Measurements from ENCODE around the gene SLC35F2. TPM values are rescaled to one million over a fixed set of nuclear protein-coding genes. Genes with fewer than 3 reads are reported as not detected.

The SLC35F2 gene
- polyA plus RNA-seq, 1 of the 3 experiments (the other 2 are of a cell fraction): 12.4 TPM

DNA sequence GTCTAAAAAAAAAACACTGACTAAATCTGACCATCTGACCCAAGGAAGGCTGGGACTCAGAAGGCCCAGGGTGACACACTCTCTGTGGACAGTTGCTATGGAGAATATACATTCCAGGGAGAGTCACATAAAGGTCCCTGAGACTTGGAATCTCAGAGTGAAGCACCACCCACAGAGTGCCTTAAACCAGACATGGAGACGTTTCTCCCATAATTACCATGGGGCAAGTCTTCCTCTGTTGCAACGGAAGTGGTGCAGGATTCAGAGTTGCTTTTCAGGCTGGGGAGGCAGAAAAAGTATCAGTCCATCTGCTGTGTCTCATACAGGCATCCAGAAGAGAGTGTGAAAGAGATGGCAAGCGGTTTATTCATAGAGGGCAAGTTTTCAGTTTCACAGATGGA lies 88.0 kb downstream of the SLC35F2 start:
- POLR2A ChIA-PET: no interaction called here

DNA sequence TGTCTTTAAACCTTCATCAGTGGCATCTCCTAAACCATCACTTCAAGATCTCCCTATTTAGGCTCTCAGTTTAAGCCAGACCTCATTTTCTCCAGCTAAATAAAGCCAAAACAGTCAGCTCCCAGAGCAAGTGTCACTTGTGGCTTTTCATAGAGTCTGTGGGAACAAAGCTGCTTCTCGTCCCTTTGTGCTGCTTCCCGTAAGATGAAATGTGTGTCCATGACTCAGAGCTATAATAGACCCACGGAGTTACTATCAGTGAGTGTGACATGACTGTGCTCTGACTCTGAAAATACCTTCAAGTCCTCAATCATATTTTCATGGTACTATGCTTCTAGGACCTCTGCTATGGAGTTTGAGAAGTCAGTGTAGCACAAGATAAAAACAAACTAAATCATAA lies 89.4 kb downstream of the SLC35F2 start:
- Histone ChIP-seq H3K9me2 (no peaks in the 10 kb centered on the region), H3K4me2 (no peak overlapping the region), H3K9ac (no peak overlapping the region), H2AFZ (ENCODE audit: low read depth) (no peak overlapping the region), H3K4me3 (ENCODE audit: low read depth in 2 of 2, low read length in 1 of 2) (no peak overlapping the region), H3K27me3 (ENCODE audit: insufficient read depth) (no peaks in the 10 kb centered on the region), H3K36me3 (replicated peaks in 1 of 2; ENCODE audit: control insufficient read depth in 1 of 2, insufficient read depth in 2 of 2, low read length in 1 of 2) (no peaks in the 10 kb centered on the region), H3K4me1 (ENCODE audit: control insufficient read depth in 1 of 2, insufficient read depth in 2 of 2, low read depth in 1 of 2, low read length in 1 of 2) (0 out of 4 replicates have a peak, but pooled peaks cover 0 to 5% of the 10 kb centered on the region in 2 experiments), H3K9me3 (no peaks in the 10 kb centered on the region), H3K79me2 (ENCODE audit: insufficient read depth) (no peaks in the 10 kb centered on the region), H4K20me1 (ENCODE audit: insufficient read depth) (no peaks in the 10 kb centered on the region), H3F3A (replicated peaks; ENCODE audit: insufficient read depth) (peaks cover 11% of the 10 kb centered on the region), H3K27ac (ENCODE audit: low read depth in 2 of 2, low read length in 1 of 2) (peak overlapping the region in 1 of 2 experiments; percentile 70; a peak in 2 of 4 replicates)
- 13% methylated on average over 3 of the region's 3 CpGs for WGBS (ENCODE audit: low lambda C conversion rate)
- DNase-seq: no peak
- ChIA-PET CTCF (interaction anchor here (1.4 to 1.6 kb wide), 2 partner anchors 12 to 28 kb away, joined by 3 to 8 read pairs; no protein-coding TSS in a partner anchor), POLR2A (no interaction called here)
- TF ChIP-seq SIN3A (IDR thresholded peaks at IDR 0.05; ENCODE audit: borderline replicate concordance, low read depth, low read length) (no peak), EP300 (IDR thresholded peaks at IDR 0.05; ENCODE audit: borderline replicate concordance in 1 of 2, low read depth in 1 of 2, low read length in 1 of 2) (no peak), YY1 (IDR thresholded peaks at IDR 0.05; ENCODE audit: low read depth) (no peak), FOXM1 (IDR thresholded peaks at IDR 0.05; ENCODE audit: low read depth) (no peak), CHD2 (IDR thresholded peaks at IDR 0.05; ENCODE audit: low read length, partially characterized antibody) (no peak), TEAD4 (IDR thresholded peaks at IDR 0.05; ENCODE audit: borderline replicate concordance, insufficient read depth) (no peak)
- TF ChIP-seq, protein P1, sequence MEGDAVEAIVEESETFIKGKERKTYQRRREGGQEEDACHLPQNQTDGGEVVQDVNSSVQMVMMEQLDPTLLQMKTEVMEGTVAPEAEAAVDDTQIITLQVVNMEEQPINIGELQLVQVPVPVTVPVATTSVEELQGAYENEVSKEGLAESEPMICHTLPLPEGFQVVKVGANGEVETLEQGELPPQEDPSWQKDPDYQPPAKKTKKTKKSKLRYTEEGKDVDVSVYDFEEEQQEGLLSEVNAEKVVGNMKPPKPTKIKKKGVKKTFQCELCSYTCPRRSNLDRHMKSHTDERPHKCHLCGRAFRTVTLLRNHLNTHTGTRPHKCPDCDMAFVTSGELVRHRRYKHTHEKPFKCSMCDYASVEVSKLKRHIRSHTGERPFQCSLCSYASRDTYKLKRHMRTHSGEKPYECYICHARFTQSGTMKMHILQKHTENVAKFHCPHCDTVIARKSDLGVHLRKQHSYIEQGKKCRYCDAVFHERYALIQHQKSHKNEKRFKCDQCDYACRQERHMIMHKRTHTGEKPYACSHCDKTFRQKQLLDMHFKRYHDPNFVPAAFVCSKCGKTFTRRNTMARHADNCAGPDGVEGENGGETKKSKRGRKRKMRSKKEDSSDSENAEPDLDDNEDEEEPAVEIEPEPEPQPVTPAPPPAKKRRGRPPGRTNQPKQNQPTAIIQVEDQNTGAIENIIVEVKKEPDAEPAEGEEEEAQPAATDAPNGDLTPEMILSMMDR (IDR thresholded peaks at IDR 0.05): no peak
- TF ChIP-seq, protein P2, sequence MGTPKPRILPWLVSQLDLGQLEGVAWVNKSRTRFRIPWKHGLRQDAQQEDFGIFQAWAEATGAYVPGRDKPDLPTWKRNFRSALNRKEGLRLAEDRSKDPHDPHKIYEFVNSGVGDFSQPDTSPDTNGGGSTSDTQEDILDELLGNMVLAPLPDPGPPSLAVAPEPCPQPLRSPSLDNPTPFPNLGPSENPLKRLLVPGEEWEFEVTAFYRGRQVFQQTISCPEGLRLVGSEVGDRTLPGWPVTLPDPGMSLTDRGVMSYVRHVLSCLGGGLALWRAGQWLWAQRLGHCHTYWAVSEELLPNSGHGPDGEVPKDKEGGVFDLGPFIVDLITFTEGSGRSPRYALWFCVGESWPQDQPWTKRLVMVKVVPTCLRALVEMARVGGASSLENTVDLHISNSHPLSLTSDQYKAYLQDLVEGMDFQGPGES (IDR thresholded peaks at IDR 0.05; ENCODE audit: low read depth, low read length): no peak
- TF ChIP-seq, protein P3, sequence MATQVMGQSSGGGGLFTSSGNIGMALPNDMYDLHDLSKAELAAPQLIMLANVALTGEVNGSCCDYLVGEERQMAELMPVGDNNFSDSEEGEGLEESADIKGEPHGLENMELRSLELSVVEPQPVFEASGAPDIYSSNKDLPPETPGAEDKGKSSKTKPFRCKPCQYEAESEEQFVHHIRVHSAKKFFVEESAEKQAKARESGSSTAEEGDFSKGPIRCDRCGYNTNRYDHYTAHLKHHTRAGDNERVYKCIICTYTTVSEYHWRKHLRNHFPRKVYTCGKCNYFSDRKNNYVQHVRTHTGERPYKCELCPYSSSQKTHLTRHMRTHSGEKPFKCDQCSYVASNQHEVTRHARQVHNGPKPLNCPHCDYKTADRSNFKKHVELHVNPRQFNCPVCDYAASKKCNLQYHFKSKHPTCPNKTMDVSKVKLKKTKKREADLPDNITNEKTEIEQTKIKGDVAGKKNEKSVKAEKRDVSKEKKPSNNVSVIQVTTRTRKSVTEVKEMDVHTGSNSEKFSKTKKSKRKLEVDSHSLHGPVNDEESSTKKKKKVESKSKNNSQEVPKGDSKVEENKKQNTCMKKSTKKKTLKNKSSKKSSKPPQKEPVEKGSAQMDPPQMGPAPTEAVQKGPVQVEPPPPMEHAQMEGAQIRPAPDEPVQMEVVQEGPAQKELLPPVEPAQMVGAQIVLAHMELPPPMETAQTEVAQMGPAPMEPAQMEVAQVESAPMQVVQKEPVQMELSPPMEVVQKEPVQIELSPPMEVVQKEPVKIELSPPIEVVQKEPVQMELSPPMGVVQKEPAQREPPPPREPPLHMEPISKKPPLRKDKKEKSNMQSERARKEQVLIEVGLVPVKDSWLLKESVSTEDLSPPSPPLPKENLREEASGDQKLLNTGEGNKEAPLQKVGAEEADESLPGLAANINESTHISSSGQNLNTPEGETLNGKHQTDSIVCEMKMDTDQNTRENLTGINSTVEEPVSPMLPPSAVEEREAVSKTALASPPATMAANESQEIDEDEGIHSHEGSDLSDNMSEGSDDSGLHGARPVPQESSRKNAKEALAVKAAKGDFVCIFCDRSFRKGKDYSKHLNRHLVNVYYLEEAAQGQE (IDR thresholded peaks at IDR 0.05; ENCODE audit: low read depth, low read length): no peak
- TF ChIP-seq, protein P4, sequence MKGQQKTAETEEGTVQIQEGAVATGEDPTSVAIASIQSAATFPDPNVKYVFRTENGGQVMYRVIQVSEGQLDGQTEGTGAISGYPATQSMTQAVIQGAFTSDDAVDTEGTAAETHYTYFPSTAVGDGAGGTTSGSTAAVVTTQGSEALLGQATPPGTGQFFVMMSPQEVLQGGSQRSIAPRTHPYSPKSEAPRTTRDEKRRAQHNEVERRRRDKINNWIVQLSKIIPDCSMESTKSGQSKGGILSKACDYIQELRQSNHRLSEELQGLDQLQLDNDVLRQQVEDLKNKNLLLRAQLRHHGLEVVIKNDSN (IDR thresholded peaks at IDR 0.05; ENCODE audit: borderline replicate concordance, low read depth): no peak
- TF ChIP-seq, protein P5, sequence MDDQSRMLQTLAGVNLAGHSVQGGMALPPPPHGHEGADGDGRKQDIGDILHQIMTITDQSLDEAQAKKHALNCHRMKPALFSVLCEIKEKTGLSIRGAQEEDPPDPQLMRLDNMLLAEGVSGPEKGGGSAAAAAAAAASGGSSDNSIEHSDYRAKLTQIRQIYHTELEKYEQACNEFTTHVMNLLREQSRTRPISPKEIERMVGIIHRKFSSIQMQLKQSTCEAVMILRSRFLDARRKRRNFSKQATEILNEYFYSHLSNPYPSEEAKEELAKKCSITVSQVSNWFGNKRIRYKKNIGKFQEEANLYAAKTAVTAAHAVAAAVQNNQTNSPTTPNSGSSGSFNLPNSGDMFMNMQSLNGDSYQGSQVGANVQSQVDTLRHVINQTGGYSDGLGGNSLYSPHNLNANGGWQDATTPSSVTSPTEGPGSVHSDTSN (IDR thresholded peaks at IDR 0.05): 0 out of 2 replicates have a peak, but pooled peaks have one; percentile 5

More for the DNA sequence above, 88.0 kb downstream of the SLC35F2 start:
- Histone ChIP-seq H3K9me3 (no peaks in the 10 kb centered on the region), H3K27me3 (ENCODE audit: insufficient read depth) (no peaks in the 10 kb centered on the region), H2AFZ (ENCODE audit: low read depth) (peak overlapping the region; percentile 37; the same call in 1 of the 2 replicates), H3K36me3 (replicated peaks in 1 of 2; ENCODE audit: control insufficient read depth in 1 of 2, insufficient read depth in 2 of 2, low read length in 1 of 2) (no peaks in the 10 kb centered on the region), H3F3A (replicated peaks; ENCODE audit: insufficient read depth) (peaks cover 11% of the 10 kb centered on the region), H3K4me1 (ENCODE audit: control insufficient read depth in 1 of 2, insufficient read depth in 2 of 2, low read depth in 1 of 2, low read length in 1 of 2) (0 out of 4 replicates have a peak, but pooled peaks cover 0 to 5% of the 10 kb centered on the region in 2 experiments), H3K27ac (ENCODE audit: low read depth in 2 of 2, low read length in 1 of 2) (peak overlapping the region in 1 of 2 experiments; percentile 70; a peak in 2 of 4 replicates), H3K9me2 (no peaks in the 10 kb centered on the region), H3K4me3 (ENCODE audit: low read depth in 2 of 2, low read length in 1 of 2) (no peak overlapping the region), H3K79me2 (ENCODE audit: insufficient read depth) (no peaks in the 10 kb centered on the region), H3K9ac (peak overlapping the region; percentile 37; the same call in 1 of the 2 replicates), H4K20me1 (ENCODE audit: insufficient read depth) (no peaks in the 10 kb centered on the region), H3K4me2 (peak overlapping the region; percentile 36; the same call in 1 of the 2 replicates)
- CTCF ChIA-PET: interaction anchor here (0.6 to 2.3 kb wide), 26 partner anchors 9 to 230 kb away, joined by 3 to 19 read pairs (median 4); partner anchors contain the start of gene ALKBH8
- TF ChIP-seq MEF2A (IDR thresholded peaks at IDR 0.05; ENCODE audit: borderline replicate concordance, low read depth): no peak
- TF ChIP-seq EP300 (IDR thresholded peaks at IDR 0.05; ENCODE audit: borderline replicate concordance in 1 of 2, low read depth in 1 of 2, low read length in 1 of 2): no peak
- no peak for TF ChIP-seq RXRA (IDR thresholded peaks at IDR 0.05; ENCODE audit: borderline replicate concordance, low read depth)
- no peak for TF ChIP-seq RCOR1 (IDR thresholded peaks at IDR 0.05; ENCODE audit: low read length)
- no peak for TF ChIP-seq RAD21 (IDR thresholded peaks at IDR 0.05; ENCODE audit: low read length)
- no peak for TF ChIP-seq MXI1 (IDR thresholded peaks at IDR 0.05; ENCODE audit: low read depth, low read length)
- no peak for TF ChIP-seq SMC3 (IDR thresholded peaks at IDR 0.05; ENCODE audit: low read depth, low read length)
- no peak for TF ChIP-seq ELF1 (IDR thresholded peaks at IDR 0.05)
- TF ChIP-seq RFX5 (IDR thresholded peaks at IDR 0.05; ENCODE audit: low read length): no peak
- TF ChIP-seq FOXJ3 (CRISPR knock-in tag; IDR thresholded peaks at IDR 0.05): no peak
- TF ChIP-seq, protein P6, sequence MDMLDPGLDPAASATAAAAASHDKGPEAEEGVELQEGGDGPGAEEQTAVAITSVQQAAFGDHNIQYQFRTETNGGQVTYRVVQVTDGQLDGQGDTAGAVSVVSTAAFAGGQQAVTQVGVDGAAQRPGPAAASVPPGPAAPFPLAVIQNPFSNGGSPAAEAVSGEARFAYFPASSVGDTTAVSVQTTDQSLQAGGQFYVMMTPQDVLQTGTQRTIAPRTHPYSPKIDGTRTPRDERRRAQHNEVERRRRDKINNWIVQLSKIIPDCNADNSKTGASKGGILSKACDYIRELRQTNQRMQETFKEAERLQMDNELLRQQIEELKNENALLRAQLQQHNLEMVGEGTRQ (IDR thresholded peaks at IDR 0.05; ENCODE audit: borderline replicate concordance, low read depth, low read length): no peak
- WGBS (ENCODE audit: low lambda C conversion rate): 54% methylated on average over 3 of the region's 3 CpGs
- no peak for DNase-seq
